Astrocyte (in vitro differentiated cells and primary cell): ENCODE data around the gene CEP63. TPM values are rescaled to one million over a fixed set of nuclear protein-coding genes. Genes with fewer than 3 reads are reported as not detected.

Source experiments
- DNase-seq: peaks from one replicate; pipeline ENCODE4 v3.0.0-alpha.2; 2010; ENCODE audit warnings: low read depth
- FAIRE-seq: peaks from 2 replicates; lab custom pipeline; 2011; peaks lifted over from hg19 to GRCh38; lab: Jason Lieb, UNC
- H2AFZ ChIP-seq: 2 replicates; pipeline ENCODE4 v1.6.0; 2012; ENCODE audit warnings: low read depth, low read length, inconsistent platforms
- H3K27ac ChIP-seq: 2 replicates; pipeline ENCODE4 v1.5.1; 2011; ENCODE audit warnings: low read depth, low read length, inconsistent platforms
- H3K27me3 ChIP-seq: 2 replicates; pipeline ENCODE4 v1.6.0; 2011; ENCODE audit warnings: low read length, inconsistent platforms; ENCODE audit not compliant: insufficient read depth
- H3K36me3 ChIP-seq: 2 replicates; pipeline ENCODE4 v1.5.1; 2011; ENCODE audit warnings: low read length, inconsistent platforms; ENCODE audit not compliant: insufficient read depth
- H3K4me1 ChIP-seq: 2 replicates; pipeline ENCODE4 v1.5.1; 2011; ENCODE audit warnings: low read length, inconsistent platforms; ENCODE audit not compliant: insufficient read depth
- H3K4me2 ChIP-seq: 2 replicates; pipeline ENCODE4 v1.6.0; 2012; ENCODE audit warnings: low read length, inconsistent platforms
- H3K4me3 ChIP-seq: 2 replicates; pipeline ENCODE4 v1.5.1; 2011; ENCODE audit warnings: low read depth, mild to moderate bottlenecking, low read length, inconsistent platforms; ENCODE audit not compliant: insufficient read depth
- H3K79me2 ChIP-seq: 2 replicates; pipeline ENCODE4 v1.6.0; 2012; ENCODE audit warnings: mild to moderate bottlenecking, low read length, inconsistent platforms; ENCODE audit not compliant: insufficient read depth
- H3K9ac ChIP-seq: 2 replicates; pipeline ENCODE4 v1.6.0; 2012; ENCODE audit warnings: mild to moderate bottlenecking, low read length, inconsistent platforms
- H3K9me3 ChIP-seq: 2 replicates; pipeline ENCODE4 v1.5.1; 2012; ENCODE audit warnings: low read depth, mild to moderate bottlenecking, low read length, inconsistent platforms; ENCODE audit not compliant: insufficient read depth
- H4K20me1 ChIP-seq: 2 replicates; pipeline ENCODE4 v1.6.0; 2012; ENCODE audit warnings: low read length, inconsistent platforms; ENCODE audit not compliant: insufficient read depth
- H3K27ac Mint-ChIP-seq: one replicate; pipeline ENCODE4 v1.8.0; 2021; ENCODE audit warnings: mild to moderate bottlenecking, mixed read lengths; ENCODE audit not compliant: unreplicated experiment
- H3K27me3 Mint-ChIP-seq: one replicate; pipeline ENCODE4 v1.8.0; 2021; ENCODE audit warnings: low read depth, mixed read lengths; ENCODE audit not compliant: unreplicated experiment
- H3K36me3 Mint-ChIP-seq: one replicate; pipeline ENCODE4 v1.8.0; 2021; ENCODE audit warnings: low read depth, mixed read lengths; ENCODE audit not compliant: unreplicated experiment
- H3K4me1 Mint-ChIP-seq: one replicate; pipeline ENCODE4 v1.8.0; 2021; ENCODE audit warnings: low read depth, mixed read lengths; ENCODE audit not compliant: unreplicated experiment
- H3K4me3 Mint-ChIP-seq: one replicate; pipeline ENCODE4 v1.8.0; 2021; ENCODE audit warnings: mild to moderate bottlenecking, moderate library complexity, mixed read lengths; ENCODE audit not compliant: unreplicated experiment
- H3K9me3 Mint-ChIP-seq: one replicate; pipeline ENCODE4 v1.8.0; 2021; ENCODE audit warnings: mild to moderate bottlenecking, mixed read lengths; ENCODE audit not compliant: unreplicated experiment
- EZH2 ChIP-seq: IDR thresholded peaks from 2 replicates; pipeline ENCODE4 v1.6.1; 2012; ENCODE audit warnings: mild to moderate bottlenecking, low read length, inconsistent platforms; ENCODE audit not compliant: insufficient read depth
- total RNA-seq: library from RNA; stranded (reverse); gene quantifications from 2 replicates; pipeline ENCODE4 v1.2.1, GENCODE V29; 2021
- TF ChIP-seq, protein P1 (sequence below): IDR thresholded peaks from 2 replicates; pipeline ENCODE4 v1.5.1; 2011; ENCODE audit warnings: low read depth, mild to moderate bottlenecking, inconsistent platforms, low read length, moderate library complexity; ENCODE audit not compliant: insufficient read depth

CEP63 gene
- total RNA-seq, 1 donor from 2014 or later: 21.3 TPM

DNA sequence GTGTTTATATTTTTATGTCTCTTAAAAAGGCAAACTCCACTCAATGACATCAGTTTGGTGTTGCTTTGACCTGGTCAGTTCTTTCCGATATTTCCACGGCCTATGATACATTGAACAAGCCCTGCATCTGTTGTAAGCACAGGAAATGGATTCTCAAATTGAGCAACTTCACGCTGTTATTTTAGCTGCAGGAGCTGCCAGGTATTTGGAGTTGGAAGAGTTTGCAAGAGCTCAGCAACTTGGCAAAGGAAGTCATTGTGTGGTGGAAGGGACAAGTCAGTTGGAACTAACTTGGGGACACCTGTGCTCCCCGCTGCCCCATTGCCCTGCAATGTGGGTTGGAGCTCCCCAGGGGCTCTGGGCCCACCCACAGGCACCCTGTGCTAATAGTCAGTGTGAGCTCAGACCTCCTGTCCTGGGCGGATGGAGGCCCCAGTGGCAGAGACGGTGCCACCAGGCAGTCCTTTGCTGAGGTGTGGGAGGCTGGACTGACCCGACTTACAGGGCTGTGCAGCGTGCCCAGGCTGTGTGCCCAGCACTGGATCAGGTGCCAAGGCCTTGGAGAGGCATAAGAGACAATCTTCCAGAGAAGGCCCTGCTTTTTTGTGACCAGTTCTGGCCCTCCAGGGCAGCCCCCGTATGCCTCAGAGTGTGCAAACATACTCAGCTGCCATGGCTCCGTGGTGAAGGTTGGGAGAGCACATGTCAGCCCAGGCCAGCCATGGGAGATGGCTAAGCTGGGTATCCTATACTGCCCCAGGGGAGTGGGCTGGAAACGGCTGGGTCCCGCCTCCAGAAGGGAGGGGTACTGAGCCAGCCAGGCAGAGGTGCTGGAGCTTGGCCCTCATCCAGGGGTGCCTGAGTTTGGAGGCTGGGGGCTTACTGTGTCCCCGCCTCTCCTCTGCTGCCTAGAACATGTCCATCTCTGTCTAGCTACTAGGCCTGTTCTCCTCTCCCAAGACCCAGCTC lies 121.5 kb downstream of the CEP63 start:
- no peaks in the 10 kb centered on the region for H3K9me3 ChIP-seq
- no peaks in the 10 kb centered on the region for H3K27me3 ChIP-seq
- no peak overlapping the region for H3K9ac ChIP-seq
- H3K27me3 Mint-ChIP-seq: peaks cover 56% of the 10 kb centered on the region
- H3K4me1 Mint-ChIP-seq: no peaks in the 10 kb centered on the region
- no peak overlapping the region for H3K27ac Mint-ChIP-seq
- no peak overlapping the region for H3K27ac ChIP-seq
- H4K20me1 ChIP-seq: no peaks in the 10 kb centered on the region
- DNase-seq: peak; percentile 12
- no peaks in the 10 kb centered on the region for H3K36me3 ChIP-seq
- H3K4me1 ChIP-seq: peaks cover under 1% of the 10 kb centered on the region
- H3K79me2 ChIP-seq: no peaks in the 10 kb centered on the region
- no peak for FAIRE-seq
- no peak overlapping the region for H3K4me3 Mint-ChIP-seq
- no peaks in the 10 kb centered on the region for H3K9me3 Mint-ChIP-seq
- H3K36me3 Mint-ChIP-seq: no peaks in the 10 kb centered on the region
- H2AFZ ChIP-seq: no peak overlapping the region
- H3K4me3 ChIP-seq: no peak overlapping the region
- TF ChIP-seq, protein P1, sequence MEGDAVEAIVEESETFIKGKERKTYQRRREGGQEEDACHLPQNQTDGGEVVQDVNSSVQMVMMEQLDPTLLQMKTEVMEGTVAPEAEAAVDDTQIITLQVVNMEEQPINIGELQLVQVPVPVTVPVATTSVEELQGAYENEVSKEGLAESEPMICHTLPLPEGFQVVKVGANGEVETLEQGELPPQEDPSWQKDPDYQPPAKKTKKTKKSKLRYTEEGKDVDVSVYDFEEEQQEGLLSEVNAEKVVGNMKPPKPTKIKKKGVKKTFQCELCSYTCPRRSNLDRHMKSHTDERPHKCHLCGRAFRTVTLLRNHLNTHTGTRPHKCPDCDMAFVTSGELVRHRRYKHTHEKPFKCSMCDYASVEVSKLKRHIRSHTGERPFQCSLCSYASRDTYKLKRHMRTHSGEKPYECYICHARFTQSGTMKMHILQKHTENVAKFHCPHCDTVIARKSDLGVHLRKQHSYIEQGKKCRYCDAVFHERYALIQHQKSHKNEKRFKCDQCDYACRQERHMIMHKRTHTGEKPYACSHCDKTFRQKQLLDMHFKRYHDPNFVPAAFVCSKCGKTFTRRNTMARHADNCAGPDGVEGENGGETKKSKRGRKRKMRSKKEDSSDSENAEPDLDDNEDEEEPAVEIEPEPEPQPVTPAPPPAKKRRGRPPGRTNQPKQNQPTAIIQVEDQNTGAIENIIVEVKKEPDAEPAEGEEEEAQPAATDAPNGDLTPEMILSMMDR: no peak
- no peak for TF ChIP-seq EZH2
- no peak overlapping the region for H3K4me2 ChIP-seq

DNA sequence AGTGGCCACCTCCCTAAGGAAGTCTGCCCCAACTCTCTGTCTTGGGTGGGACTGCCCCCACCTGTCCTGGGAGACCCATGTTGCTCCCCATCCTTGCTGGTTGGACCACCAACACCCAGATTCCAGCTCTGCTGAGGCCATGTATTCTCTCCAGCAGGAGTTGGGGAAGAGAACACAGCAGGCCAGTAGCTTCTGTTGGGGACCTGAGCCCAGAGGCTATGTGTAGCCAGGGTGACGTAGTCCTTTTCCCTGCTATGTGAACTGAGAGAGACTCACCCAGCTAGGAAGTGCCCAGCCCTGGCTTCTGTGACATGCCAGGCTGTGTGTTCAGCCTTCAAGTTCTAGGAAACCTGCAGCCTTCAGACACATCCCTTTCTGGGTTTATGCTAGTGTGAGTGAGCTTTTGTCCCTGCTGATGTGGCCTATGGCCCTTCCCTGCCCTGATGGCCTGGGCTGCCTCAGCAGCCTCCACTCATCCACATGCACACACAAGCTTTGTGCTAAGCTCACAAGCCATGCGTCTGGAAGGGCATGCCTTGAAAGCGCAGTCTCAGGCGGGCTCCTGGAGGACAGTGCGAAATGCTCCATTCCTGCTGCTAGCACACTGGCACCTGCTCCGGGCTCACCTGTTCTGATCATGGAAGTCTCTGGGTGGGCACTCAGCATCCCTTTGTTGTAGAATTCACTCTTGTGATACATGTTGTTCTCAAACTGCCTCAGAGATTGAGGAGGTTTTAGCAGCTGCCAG lies 122.3 kb downstream of the CEP63 start:
- Mint-ChIP-seq H3K9me3 (no peaks in the 10 kb centered on the region), H3K4me3 (no peak overlapping the region), H3K36me3 (no peaks in the 10 kb centered on the region), H3K4me1 (no peaks in the 10 kb centered on the region), H3K27ac (no peak overlapping the region), H3K27me3 (peaks cover 59% of the 10 kb centered on the region)
- no peaks in the 10 kb centered on the region for H3K79me2 ChIP-seq
- H3K27ac ChIP-seq: no peak overlapping the region
- FAIRE-seq: no peak
- no peaks in the 10 kb centered on the region for H4K20me1 ChIP-seq
- H3K27me3 ChIP-seq: no peaks in the 10 kb centered on the region
- H3K4me2 ChIP-seq: no peak overlapping the region
- H3K9me3 ChIP-seq: no peaks in the 10 kb centered on the region
- H3K36me3 ChIP-seq: no peaks in the 10 kb centered on the region
- TF ChIP-seq, protein P1: no peak
- TF ChIP-seq EZH2: no peak
- no peak overlapping the region for H2AFZ ChIP-seq
- H3K9ac ChIP-seq: no peak overlapping the region
- no peaks in the 10 kb centered on the region for H3K4me1 ChIP-seq
- no peak overlapping the region for H3K4me3 ChIP-seq
- DNase-seq: no peak
